ENCODE measurements around the gene SLC1A1. TPM values are rescaled to one million over a fixed set of nuclear protein-coding genes. Genes with fewer than 3 reads are reported as not detected.
"Not testable (repeated sequence)": the region's sequence is repeated elsewhere in the genome, so short reads cannot be mapped to it uniquely, and the experiment has no call there.

SLC1A1 gene
- total RNA-seq, 4 donors from 2014 or later: 1.8 to 12.3 (median 5.6) TPM

GRCh38 chr9:4540425-4540824, 50.2 kb downstream of the SLC1A1 start:
- ATAC-seq (ENCODE audit: low FRiP score) (no peak), DNase-seq (ENCODE audit: low spot score) (no peak)
- TF ChIP-seq CTCF (IDR thresholded peaks at IDR 0.05): no peak

- no peak for TF ChIP-seq CTCF (IDR thresholded peaks at IDR 0.05)
- ATAC-seq (ENCODE audit: low FRiP score) (no peak), DNase-seq (ENCODE audit: low spot score) (no peak)
Observed at GRCh38 chr9:4541281-4541680, 51.0 kb downstream of the SLC1A1 start.

- ATAC-seq (ENCODE audit: low FRiP score): no peak
- DNase-seq (ENCODE audit: low spot score): no peak
- TF ChIP-seq CTCF (IDR thresholded peaks at IDR 0.05): no peak
Observed at GRCh38 chr9:4541856-4542255, 51.6 kb downstream of the SLC1A1 start.

- not testable (repeated sequence) for ATAC-seq (ENCODE audit: low FRiP score); DNase-seq (ENCODE audit: low spot score)
Observed at GRCh38 chr9:4544714-4545113, 54.4 kb downstream of the SLC1A1 start.

- DNase-seq (ENCODE audit: low spot score) (no peak), ATAC-seq (ENCODE audit: low FRiP score) (no peak)
- TF ChIP-seq CTCF (IDR thresholded peaks at IDR 0.05): no peak
Observed at GRCh38 chr9:4547016-4547415, 56.7 kb downstream of the SLC1A1 start.

GRCh38 chr9:4548811-4549725, 58.8 kb downstream of the SLC1A1 start:
- no peak for ATAC-seq (ENCODE audit: low FRiP score)
- no peak for DNase-seq (ENCODE audit: low spot score)
- no peak for TF ChIP-seq CTCF (IDR thresholded peaks at IDR 0.05)

- DNase-seq (ENCODE audit: low spot score): no peak
- TF ChIP-seq CTCF (IDR thresholded peaks at IDR 0.05): no peak
- no peak for ATAC-seq (ENCODE audit: low FRiP score)
Observed at GRCh38 chr9:4549751-4550295, 59.6 kb downstream of the SLC1A1 start.

All from omental fat pad (tissue), 4 donors.